Measurements from ENCODE around the gene SLC25A29. TPM values are rescaled to one million over a fixed set of nuclear protein-coding genes. Genes with fewer than 3 reads are reported as not detected.

Gene SLC25A29
- total RNA-seq, 1 experiment from 2014 or later = 179 TPM

- DNase-seq (ENCODE audit: low spot score) = peak; percentile 49
- ChIA-PET POLR2A (interaction anchor here (1.0 kb wide), 1 partner anchor 25 kb away, joined by 3 read pairs; no protein-coding TSS in a partner anchor), CTCF (interaction anchor here (0.9 to 1.7 kb wide), 8 partner anchors 8 to 150 kb away, joined by 3 to 9 read pairs (median 4); no protein-coding TSS in a partner anchor)
- H3K27me3 Mint-ChIP-seq (ENCODE audit: low read depth) = peaks cover 6% of the 10 kb centered on the region
- peak overlapping the region; percentile 88 for H3K27ac Mint-ChIP-seq
- peaks cover 12% of the 10 kb centered on the region for H3K36me3 Mint-ChIP-seq
- no peaks in the 10 kb centered on the region for H3K9me3 Mint-ChIP-seq
- H3K4me1 Mint-ChIP-seq = peaks cover 38% of the 10 kb centered on the region
- no peak for TF ChIP-seq SMAD3 (CRISPR knock-in tag; IDR thresholded peaks at IDR 0.05; ENCODE audit: borderline replicate concordance)
- peak; percentile 22; the same call in 1 of the 2 replicates for TF ChIP-seq KAT7 (CRISPR knock-in tag; IDR thresholded peaks at IDR 0.05; ENCODE audit: borderline replicate concordance)
- TF ChIP-seq FOXP4 (CRISPR knock-in tag; IDR thresholded peaks at IDR 0.05) = 0 out of 2 replicates have a peak, but pooled peaks have one; percentile 45
- peak; percentile 1; the same call in 1 of the 2 replicates for ATAC-seq
- H3K4me3 Mint-ChIP-seq = peak overlapping the region; percentile 91
Measured at GRCh38 chr14:100305324-100306100, 732 bp downstream of the SLC25A29 start.

GRCh38 chr14:100304825-100305323 lies 1.4 kb downstream of the SLC25A29 start:
- POLR2A ChIA-PET = interaction anchor here (1.0 kb wide), 1 partner anchor 25 kb away, joined by 3 read pairs; no protein-coding TSS in a partner anchor
- DNase-seq (ENCODE audit: low spot score) (peak; percentile 74), ATAC-seq (peak; percentile 9)
- CTCF ChIA-PET = interaction anchor here (0.9 to 1.7 kb wide), 9 partner anchors 9 to 150 kb away, joined by 3 to 9 read pairs (median 4); a partner anchor contains a TSS
- Mint-ChIP-seq H3K4me1 (peaks cover 38% of the 10 kb centered on the region), H3K27me3 (ENCODE audit: low read depth) (peaks cover 6% of the 10 kb centered on the region), H3K36me3 (peaks cover 12% of the 10 kb centered on the region), H3K9me3 (no peaks in the 10 kb centered on the region), H3K4me3 (peak overlapping the region; percentile 91), H3K27ac (peak overlapping the region; percentile 88)
- TF ChIP-seq JAZF1 (CRISPR knock-in tag; IDR thresholded peaks at IDR 0.05) (no peak), ETV6 (CRISPR knock-in tag; IDR thresholded peaks at IDR 0.05) (0 out of 2 replicates have a peak, but pooled peaks have one; percentile 11), CBFB (CRISPR knock-in tag; IDR thresholded peaks at IDR 0.05; ENCODE audit: low read depth) (no peak), FOXP4 (CRISPR knock-in tag; IDR thresholded peaks at IDR 0.05) (no peak), KAT7 (CRISPR knock-in tag; IDR thresholded peaks at IDR 0.05; ENCODE audit: borderline replicate concordance) (no peak), IRF2 (CRISPR knock-in tag; IDR thresholded peaks at IDR 0.05; ENCODE audit: borderline replicate concordance, low read depth) (no peak), GRHL2 (CRISPR knock-in tag; IDR thresholded peaks at IDR 0.05; ENCODE audit: insufficient replicate concordance, severe bottlenecking) (no peak), ZNF396 (CRISPR knock-in tag; IDR thresholded peaks at IDR 0.05; ENCODE audit: borderline replicate concordance) (no peak), MAX (CRISPR knock-in tag; IDR thresholded peaks at IDR 0.05) (0 out of 2 replicates have a peak, but pooled peaks have one; percentile 5), ESRRA (CRISPR knock-in tag; IDR thresholded peaks at IDR 0.05; ENCODE audit: borderline replicate concordance) (no peak), FOXP1 (CRISPR knock-in tag; IDR thresholded peaks at IDR 0.05; ENCODE audit: borderline replicate concordance) (no peak), SMAD3 (CRISPR knock-in tag; IDR thresholded peaks at IDR 0.05; ENCODE audit: borderline replicate concordance) (no peak), ZNF423 (CRISPR knock-in tag; IDR thresholded peaks at IDR 0.05) (peak; percentile 79)

DNA sequence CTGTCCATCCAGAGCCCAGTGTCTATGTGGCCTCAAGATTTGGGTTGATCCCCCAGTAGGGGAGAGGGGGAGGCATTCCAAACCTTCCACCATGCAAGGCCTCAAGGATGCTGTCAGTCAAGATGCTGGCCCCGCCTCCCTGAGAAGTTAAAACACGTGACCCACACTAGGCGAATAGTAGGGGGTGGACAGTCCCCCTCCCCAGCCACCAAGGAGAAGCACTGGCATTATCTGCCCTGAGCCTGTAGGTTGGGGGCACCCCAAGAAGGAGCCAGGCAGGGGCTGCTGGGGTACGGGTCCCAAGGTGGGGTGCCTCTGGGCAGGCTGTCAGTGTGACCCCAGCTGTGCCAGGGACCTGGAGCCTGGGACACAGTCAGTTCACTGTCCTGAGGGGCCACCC lies 2.3 kb downstream of the SLC25A29 start:
- Mint-ChIP-seq H3K4me1 (peaks cover 32% of the 10 kb centered on the region), H3K27ac (no peak overlapping the region), H3K4me3 (peak overlapping the region; percentile 91), H3K9me3 (no peaks in the 10 kb centered on the region), H3K36me3 (peaks cover 21% of the 10 kb centered on the region), H3K27me3 (ENCODE audit: low read depth) (peaks cover 6% of the 10 kb centered on the region)
- POLR2A ChIA-PET = no interaction called here
- DNase-seq (ENCODE audit: low spot score) = peak; percentile 54
- ATAC-seq = no peak
- TF ChIP-seq FOXP1 (CRISPR knock-in tag; IDR thresholded peaks at IDR 0.05; ENCODE audit: borderline replicate concordance) = 0 out of 2 replicates have a peak, but pooled peaks have one; percentile 15
- TF ChIP-seq USF1 (CRISPR knock-in tag; IDR thresholded peaks at IDR 0.05) = peak; percentile 78
- TF ChIP-seq, protein P1, sequence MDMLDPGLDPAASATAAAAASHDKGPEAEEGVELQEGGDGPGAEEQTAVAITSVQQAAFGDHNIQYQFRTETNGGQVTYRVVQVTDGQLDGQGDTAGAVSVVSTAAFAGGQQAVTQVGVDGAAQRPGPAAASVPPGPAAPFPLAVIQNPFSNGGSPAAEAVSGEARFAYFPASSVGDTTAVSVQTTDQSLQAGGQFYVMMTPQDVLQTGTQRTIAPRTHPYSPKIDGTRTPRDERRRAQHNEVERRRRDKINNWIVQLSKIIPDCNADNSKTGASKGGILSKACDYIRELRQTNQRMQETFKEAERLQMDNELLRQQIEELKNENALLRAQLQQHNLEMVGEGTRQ (CRISPR knock-in tag; IDR thresholded peaks at IDR 0.05) = peak; percentile 82
- TF ChIP-seq ESRRA (CRISPR knock-in tag; IDR thresholded peaks at IDR 0.05; ENCODE audit: borderline replicate concordance) = no peak
- no peak for TF ChIP-seq FOXK1 (CRISPR knock-in tag; IDR thresholded peaks at IDR 0.05)
- CTCF ChIA-PET = interaction anchor here (1.0 to 2.0 kb wide), 7 partner anchors 10 to 74 kb away, joined by 3 to 12 read pairs (median 5); a partner anchor contains a TSS
